Epithelial cell of prostate (primary cell): ENCODE results near the gene ISM1.

ENCODE experiments used
- DNase-seq: peaks from one replicate; pipeline ENCODE4 v3.0.0-alpha.2; 2011; ENCODE audit warnings: low read depth, low spot score
- H3K27ac ChIP-seq: fragments of 450-650 bp; 2 replicates; pipeline ENCODE4 v1.5.1; 2017; ENCODE audit warnings: mild to moderate bottlenecking

Gene ISM1

GRCh38 chr20:13337090-13337784, 116.2 kb downstream of the ISM1 start:
- H3K27ac ChIP-seq = peak overlapping the region; percentile 64
- no peak for DNase-seq

DNA sequence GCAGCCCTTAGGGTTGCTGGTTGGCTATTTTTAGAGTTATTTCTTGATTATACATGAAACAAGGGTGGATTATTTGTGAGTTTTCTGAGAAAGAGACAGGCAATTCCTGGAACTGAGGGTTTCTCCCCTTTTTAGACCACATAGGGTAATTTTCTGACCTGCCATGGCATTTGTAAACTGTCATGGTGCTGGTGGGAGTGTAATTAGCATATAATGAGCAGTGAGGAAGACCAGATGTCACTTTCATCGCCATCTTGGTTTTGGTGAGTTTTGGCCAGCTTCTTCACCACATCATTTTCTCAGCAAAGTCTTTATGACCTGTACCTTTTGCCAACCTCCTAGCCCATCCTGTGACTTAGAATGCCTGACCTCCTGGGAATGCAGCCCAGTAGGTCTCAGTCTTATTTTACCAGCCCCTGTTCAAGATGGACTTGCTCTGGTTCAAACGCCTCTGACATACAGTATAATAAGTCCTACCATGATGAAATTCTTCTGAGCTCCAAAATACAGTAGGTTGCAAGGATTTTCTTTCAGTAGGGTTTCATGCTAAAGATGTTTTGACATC, 117.1 kb downstream of the ISM1 start:
- no peak for DNase-seq
- no peak overlapping the region for H3K27ac ChIP-seq

GRCh38 chr20:13338999-13339411, 117.9 kb downstream of the ISM1 start:
- no peak for DNase-seq
- H3K27ac ChIP-seq = no peak overlapping the region

GRCh38 chr20:13340088-13340487, 119.0 kb downstream of the ISM1 start:
- DNase-seq = no peak
- no peak overlapping the region for H3K27ac ChIP-seq

GRCh38 chr20:13341737-13342393, 120.8 kb downstream of the ISM1 start:
- no peak overlapping the region for H3K27ac ChIP-seq
- DNase-seq = no peak

- H3K27ac ChIP-seq = no peak overlapping the region
- DNase-seq = no peak
Measured at GRCh38 chr20:13342469-13343242, 121.6 kb downstream of the ISM1 start.

- DNase-seq = no peak
- H3K27ac ChIP-seq = no peak overlapping the region
Measured at GRCh38 chr20:13344671-13345070, 123.6 kb downstream of the ISM1 start.

- H3K27ac ChIP-seq = no peak overlapping the region
- DNase-seq = no peak
Measured at GRCh38 chr20:13348311-13349234, 127.5 kb downstream of the ISM1 start.

DNA sequence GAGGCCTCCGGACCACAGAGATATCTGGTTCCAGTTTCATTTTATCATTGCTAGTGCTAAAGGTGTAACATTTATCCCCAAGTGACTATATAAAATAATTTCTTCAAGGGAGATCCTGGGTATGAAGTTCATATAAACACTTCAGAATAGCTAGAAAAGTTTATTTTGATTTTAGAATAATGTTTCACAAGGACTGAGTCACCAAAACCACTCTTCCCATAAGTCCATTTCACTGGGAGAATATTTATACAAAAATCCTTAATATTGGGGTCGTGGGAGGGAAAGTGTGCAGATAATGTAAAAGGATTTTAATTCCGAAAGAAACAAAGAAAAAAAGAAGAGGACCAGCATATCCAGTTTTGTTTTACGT, 128.1 kb downstream of the ISM1 start:
- no peak for DNase-seq
- no peak overlapping the region for H3K27ac ChIP-seq
